ENCODE results near the gene NHLRC2.

The NHLRC2 gene

DNA sequence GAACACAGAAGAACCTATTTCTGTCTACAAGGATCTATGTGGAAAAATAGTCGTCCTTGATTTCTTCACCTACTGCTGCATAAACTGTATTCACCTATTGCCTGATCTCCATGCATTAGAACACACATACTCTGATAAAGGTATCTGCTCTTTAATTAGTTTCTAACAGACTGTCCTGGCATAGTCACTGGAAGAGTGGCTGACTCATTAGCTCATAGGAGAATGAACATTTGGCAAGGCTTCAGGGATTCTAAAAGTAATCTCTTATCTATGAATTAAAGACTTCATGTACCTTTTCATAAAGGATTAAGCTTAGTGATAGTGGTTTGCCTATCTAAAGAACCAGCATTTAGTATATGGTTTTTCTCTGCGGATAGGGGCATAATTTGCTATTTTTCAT lies 4.1 kb downstream of the NHLRC2 start:
- DNase-seq (ENCODE audit: extremely low spot score, insufficient read length, low read depth) (no peak), FAIRE-seq (no peak)

DNA sequence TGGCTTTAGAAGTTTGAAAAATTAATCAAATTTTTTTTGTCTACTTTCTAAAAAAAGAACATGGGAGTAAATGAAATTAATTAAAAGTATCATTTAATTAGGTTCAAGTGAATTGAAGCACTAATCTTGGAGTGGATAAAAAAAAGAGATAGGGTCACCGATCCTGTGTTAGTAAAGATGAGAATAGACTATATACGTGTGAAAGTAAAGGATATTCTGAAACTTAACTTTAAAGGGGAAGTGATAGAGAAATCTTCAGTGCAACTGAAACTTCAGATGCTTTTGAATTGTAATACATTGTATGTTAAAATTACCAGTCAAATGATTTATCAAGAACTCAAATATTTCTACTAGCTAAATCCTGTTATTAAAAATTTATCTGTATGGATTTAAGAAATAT lies 4.8 kb downstream of the NHLRC2 start:
- peak; percentile 78 for FAIRE-seq
- DNase-seq (ENCODE audit: extremely low spot score, insufficient read length, low read depth), result no peak

DNA sequence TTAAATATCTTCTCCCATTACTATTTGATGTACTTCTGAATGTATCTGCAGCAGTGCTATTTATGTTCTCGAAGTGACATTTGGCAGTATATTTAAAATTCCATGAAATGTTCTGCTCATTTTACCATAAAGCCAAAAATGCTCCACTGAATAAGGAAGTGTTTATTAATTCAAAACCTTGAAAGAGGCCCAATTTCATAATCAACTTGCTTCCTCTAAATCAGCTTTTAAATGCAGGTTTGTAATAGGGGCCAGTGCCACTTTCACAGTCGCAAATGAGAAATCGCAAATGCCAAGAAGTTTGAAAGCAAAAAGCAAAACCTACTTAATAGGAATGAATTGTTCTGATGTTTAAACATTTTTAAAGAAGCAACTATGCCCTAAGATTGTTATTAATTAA lies 11.4 kb downstream of the NHLRC2 start:
- FAIRE-seq (no peak), DNase-seq (ENCODE audit: extremely low spot score, insufficient read length, low read depth) (no peak)

DNA sequence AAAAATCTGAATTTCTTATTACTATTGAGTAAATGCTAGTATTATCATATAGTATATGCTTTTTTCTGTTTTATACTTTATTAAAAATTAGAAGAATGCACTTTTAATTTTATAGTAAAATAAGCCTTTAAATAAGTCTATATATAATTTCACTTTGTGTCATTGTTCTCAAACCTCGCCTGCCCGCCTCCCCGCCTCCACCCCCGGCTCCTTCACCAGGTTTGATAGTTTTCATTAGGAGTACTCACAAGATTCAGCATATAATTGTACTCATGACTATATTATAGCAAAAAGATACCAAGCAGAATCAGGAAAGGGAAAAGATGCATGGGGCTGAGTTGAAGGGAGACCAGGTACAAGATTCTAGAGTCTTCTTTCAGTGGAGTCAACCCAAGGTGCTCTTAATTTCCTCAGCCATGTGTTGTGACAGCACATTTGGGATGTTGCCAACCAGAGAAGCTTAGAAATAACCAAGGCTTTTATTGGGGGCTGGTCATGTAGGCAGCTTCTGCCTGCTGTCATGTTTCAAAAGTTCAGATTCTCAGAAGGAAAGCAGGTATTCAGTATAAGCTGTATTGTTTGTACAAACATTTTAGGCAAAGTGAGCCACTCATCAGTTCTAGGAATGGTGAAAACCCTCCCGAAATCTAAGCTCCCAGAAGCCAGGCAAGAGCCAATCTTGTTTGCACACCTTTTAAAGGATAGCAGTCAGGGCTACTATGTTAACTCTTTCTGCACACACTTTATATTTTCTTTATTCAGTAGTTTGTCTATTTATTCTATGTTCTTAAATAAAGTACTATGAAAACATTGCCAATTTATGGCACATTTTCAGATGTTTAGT lies 12.3 kb downstream of the NHLRC2 start:
- no peak for DNase-seq (ENCODE audit: extremely low spot score, insufficient read length, low read depth)
- no peak for FAIRE-seq

DNA sequence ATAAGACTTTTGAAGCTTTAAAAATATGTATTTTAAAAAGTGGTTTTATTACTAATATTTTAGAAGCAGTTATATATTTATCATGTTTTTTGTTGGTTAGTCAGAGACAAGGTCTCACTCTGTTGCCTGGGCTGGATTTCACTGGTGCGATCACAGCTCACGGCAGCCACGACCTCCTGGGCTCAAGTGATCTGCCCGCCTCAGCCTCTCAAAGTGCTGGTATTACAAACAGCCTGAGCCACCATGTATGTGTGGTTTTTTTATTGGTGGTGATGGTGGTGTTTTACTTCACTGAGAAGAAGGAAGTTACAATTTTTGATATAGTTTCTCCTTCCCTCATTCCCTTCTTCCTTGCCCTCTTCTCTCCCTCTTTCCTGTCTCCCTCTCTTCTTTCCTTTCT lies 13.4 kb downstream of the NHLRC2 start:
- DNase-seq (ENCODE audit: extremely low spot score, insufficient read length, low read depth), result no peak
- FAIRE-seq, result no peak

DNA sequence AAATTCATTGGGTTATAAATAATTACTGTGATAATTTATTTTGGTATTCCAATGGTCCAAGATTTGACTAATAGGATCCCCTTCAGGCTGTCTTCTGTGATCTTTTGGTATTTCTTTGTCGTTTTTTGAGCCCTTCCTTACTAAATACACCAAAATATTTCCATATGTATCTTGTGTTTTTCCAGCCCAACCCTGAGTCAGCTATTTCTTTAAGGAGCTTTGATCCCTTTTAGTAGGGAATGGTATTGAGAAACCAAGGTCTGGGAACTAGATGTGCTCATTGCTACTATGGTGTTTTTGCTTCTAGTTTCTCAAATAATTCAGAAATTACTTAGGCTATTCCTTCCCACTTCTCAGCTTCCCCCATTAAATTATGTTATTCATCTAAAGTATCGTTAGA lies 15.3 kb downstream of the NHLRC2 start:
- DNase-seq (ENCODE audit: extremely low spot score, insufficient read length, low read depth) (no peak), FAIRE-seq (no peak)

DNA sequence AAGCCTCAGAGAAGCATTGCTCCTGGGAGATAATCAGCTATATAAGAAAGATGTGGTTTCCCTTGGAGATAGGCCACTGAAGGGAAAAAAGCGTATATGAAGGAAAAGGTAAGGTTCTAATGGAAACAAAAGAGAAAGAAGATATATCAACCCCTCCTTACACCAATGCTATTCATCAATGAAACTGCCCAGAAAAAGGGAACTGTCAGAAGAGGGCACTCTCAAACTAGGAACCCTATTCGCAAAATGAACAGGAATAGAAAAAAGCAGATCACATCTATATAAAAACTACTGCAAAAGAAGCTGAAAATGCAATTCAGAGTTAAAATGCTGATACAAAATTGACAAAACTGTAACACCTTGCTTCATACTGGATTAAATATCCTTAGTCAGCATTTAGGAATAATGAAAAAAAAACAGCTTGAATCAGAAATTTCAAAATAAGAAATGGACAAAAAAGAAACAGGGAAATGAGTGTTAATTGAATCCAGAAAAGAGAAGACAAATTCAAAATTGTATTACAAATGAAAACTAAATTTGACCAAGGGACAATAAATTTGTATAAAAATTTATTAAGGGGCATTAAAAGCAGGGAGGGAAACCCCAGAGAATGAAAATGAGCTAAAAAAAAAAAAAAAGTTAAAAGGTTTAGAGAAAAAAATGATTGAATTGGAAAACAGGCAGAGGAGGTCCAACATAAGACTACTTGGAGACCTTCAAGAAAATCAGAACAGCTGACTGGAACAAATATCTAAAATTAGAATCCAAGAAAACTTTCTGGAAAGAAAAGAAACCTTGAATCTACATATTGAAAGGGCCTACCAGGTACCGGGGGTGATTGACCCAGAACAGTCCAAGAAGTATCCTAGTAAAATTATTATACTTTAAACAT lies 17.9 kb downstream of the NHLRC2 start:
- no peak for FAIRE-seq
- no peak for DNase-seq (ENCODE audit: extremely low spot score, insufficient read length, low read depth)

DNA sequence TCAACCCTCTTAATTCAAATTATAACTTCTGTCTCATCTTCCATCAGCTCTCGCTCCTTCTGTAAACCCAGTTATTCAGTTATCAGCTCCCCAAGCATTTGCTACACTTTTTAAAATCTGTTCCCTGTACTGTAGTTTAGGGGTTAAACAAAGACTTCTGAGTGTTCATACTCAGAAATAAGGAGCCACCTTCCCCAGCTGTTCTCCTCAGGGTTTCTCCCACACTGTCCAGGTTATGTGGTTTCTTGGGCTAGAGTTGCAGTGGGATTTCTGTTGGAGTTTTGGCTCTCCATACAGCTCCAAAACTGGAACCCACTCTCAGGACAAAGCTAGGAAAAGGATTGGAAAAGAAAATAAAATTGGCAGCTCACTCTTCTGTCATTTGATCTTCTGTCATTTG lies 20.8 kb downstream of the NHLRC2 start:
- DNase-seq (ENCODE audit: extremely low spot score, insufficient read length, low read depth), result no peak
- no peak for FAIRE-seq

DNA sequence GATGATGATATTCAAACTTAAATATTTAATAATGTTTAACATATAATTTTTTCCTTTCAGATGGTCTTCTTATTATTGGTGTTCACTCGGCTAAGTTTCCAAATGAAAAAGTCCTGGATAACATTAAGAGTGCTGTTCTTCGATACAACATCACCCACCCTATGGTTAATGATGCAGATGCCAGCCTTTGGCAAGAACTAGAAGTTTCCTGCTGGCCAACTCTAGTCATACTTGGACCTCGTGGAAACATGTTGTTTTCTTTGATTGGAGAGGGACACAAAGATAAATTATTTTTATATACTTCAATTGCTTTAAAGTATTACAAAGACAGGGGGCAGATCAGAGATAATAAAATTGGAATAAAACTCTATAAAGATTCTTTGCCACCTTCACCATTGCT lies 22.0 kb downstream of the NHLRC2 start:
- FAIRE-seq (no peak), DNase-seq (ENCODE audit: extremely low spot score, insufficient read length, low read depth) (no peak)

DNA sequence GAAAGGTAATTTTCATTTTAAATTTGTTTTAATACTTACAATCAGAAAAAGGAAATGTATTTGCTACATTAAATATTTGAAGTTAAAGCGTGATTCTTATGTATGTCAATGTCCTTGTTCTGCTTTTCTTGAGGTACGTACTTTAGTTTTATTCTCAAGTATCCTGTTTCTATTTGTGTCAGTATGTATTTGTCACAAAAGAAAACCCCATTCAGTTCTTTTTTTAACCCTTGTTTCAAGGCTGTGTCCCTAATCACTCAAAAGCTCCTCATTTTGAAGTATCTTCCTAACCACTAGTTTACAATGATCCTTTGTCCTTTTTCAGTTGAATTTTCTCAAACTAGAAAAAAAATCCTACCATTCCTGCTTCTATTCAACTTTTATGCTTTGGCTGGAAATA lies 25.2 kb downstream of the NHLRC2 start:
- FAIRE-seq (peak; percentile 76), DNase-seq (ENCODE audit: extremely low spot score, insufficient read length, low read depth) (no peak)

DNA sequence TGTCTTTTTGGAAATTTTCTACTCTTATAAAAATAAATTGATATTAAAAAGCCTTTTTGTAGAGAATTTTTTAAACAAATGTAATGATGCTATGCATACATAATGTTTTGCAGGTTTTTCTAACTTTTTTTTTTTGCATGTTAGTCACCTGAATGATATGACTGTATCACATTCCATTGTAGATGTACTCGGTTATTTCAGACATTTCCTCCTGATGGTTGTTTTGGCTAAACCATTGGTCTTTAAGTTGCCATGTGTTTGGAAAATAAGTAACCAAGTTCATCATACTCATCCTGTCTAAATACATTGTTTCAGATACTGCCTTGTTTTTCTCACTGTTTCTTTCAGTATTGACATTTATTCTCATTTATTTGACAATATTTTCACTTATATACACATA lies 25.8 kb downstream of the NHLRC2 start:
- FAIRE-seq (peak; percentile 62), DNase-seq (ENCODE audit: extremely low spot score, insufficient read length, low read depth) (no peak)

DNA sequence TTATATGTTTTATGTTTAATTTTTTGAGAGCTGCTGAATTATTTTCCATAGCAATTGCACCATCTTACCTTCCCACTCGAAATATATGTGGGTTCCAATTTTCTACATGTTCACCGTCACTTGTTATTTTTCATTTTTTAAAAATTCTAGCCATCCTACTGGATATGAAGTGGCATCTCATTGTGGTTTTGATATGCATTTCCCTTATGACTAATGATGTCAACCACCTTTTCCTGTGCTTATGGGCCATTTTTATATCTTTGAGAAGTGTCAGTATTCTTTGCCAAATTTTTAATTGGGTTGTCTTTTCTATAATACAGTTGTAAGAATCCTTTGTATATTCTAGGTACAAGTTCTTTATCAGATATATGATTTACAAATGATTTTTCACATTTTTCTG lies 27.8 kb downstream of the NHLRC2 start:
- no peak for DNase-seq (ENCODE audit: extremely low spot score, insufficient read length, low read depth)
- FAIRE-seq, result no peak

DNA sequence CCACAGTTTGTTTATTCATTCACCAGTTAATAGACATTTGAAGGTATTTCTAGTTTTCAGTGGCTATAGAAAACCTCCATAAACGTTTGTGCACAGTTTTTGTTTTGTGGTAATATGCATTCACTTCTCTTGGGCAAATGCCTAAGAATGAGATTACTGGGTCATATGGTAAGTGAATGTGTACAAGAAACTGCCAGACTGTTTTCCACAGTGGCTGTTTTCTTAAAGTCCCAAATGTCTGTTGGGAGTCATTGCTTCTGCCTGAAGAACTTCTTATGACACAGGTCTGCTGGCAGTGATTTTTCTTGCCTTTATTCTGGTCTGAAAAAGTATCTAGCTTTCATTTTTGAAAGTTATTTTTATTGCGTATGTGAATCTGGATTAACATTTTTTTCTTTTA lies 35.5 kb downstream of the NHLRC2 start:
- DNase-seq (ENCODE audit: extremely low spot score, insufficient read length, low read depth), result no peak
- FAIRE-seq, result no peak

DNA sequence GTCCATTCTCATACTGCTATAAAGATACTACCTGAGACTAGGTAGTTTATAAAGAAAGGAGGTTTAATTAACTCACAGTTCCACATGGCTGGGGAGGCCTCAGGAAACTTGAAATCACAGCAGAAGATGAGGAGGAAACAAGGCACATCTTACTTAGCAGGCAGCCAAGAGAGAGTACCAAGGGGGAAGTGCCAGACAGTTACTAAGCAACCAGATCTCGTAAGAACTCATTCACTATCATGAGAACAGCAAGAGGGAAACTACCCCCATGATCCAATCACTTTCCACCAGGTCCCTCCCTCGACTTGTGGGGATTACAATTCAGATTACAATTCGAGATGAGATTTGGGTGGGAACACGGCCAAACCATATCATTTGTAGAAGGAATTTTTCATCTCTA lies 36.3 kb downstream of the NHLRC2 start:
- FAIRE-seq (peak; percentile 35), DNase-seq (ENCODE audit: extremely low spot score, insufficient read length, low read depth) (no peak)

DNA sequence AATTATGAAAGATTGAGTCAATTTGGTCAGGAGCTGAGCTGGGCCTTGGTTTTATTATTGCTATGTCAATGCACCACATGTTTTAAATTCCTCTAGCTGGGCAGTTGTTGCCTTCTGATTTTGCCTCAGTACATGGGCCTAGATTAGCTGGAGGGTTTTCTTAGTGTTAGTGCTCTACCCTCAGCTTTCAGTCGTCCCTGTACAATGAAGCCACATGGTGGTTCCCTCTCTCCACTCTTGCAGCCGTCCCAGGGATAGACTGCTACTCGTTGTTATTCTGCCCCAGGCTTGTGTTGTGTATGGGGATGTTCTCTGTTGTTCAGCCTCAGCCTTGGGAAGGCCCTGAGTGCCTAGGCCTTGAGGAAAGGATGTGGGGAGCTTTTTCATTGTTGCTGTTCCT lies 37.0 kb downstream of the NHLRC2 start:
- FAIRE-seq, result no peak
- DNase-seq (ENCODE audit: extremely low spot score, insufficient read length, low read depth), result no peak

DNA sequence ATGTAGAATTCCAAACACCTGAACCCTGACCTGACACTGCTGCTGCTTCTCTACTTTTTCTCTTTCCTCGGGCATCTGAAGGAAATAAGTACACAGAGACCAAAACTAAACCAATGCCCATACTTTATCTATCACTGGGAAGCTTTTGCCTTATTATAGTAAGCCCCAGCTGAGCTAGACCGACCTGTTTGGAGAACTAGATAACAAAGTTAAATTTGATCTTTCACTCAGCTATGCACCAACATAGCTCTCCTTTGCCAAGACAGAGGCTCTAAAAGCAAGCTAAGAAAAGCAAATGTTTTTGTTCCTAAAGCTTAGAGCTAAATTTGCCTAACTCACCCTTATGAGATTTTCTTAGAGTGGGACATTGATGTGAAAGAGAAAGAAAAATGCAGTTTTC lies 39.1 kb downstream of the NHLRC2 start:
- DNase-seq (ENCODE audit: extremely low spot score, insufficient read length, low read depth) (no peak), FAIRE-seq (no peak)

DNA sequence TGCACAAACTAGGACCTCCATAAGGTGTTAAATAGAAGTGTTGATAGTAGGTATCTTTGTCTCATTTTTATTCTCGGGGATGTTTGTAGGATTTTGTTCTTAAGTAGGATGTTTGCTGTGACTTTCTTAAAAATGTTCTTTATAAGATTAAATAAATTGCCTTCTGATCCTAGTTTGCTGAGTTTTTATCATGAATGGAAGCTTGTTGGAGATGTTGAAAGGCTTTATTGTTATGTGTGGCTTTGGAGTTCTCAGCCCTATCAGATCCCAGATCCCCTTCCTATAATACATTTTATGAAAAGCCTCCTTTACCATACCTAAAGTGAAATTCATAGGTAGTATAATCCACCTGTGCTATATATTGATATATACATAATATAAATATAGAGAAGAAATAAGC lies 40.1 kb downstream of the NHLRC2 start:
- FAIRE-seq, result no peak
- no peak for DNase-seq (ENCODE audit: extremely low spot score, insufficient read length, low read depth)

DNA sequence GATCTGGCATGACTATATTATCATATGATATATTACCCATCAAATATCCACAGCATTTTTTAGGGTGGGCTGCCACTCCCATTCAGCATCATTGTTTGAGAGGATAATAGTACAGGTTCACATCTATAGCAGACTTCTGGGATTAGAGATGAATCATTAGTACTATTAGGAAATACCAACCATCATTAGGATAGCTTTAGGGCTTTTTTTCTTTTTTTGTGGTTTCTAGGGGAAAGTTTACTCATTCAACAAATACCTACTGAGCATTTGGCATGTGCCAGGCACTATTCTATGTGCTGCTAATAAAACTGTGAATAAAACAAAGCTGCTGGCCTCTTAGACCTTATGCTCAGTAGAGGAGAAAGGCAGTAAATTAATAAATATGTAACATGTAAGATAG lies 40.6 kb downstream of the NHLRC2 start:
- FAIRE-seq, result no peak

DNA sequence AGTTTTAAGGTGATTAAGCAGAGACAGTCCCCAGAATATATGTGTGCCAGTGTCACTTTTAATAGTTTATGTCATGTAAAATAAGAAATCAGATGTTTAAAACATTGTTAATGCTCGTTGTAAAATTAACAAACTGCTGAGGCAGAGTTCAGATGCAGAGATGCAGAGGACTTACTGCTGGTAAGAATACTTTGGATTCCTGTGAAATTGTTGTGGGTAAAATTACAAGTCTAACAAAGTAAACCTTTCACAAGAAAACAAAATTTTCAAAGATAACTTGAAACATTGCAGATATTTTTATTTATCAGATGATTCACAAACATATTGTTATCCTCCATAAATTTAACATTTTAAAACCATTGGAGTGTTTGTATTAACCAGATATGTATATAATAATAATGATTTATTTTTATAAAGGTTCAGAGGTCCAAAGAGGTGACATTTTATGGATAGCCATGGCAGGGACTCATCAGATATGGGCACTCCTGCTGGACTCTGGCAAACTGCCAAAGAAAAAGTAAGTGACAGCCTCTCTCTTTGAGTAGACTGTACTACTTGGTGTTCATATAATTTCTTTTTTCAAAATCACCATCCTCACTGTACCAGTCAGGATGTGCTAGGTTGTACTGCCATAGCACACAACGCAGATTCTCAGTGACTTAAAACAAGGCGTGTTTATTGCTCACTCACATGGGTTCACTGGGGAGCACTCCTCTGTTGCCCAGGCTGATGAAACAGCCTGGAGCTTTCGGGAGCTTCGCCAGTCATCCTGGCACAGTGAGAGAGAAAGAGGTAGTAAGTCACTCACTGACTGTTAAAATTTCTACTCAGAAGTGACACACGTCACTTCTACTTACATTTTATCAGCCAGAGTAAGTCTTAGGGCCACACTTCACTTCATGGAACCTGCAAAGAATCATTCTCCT lies 43.5 kb downstream of the NHLRC2 start:
- DNase-seq (ENCODE audit: extremely low spot score, insufficient read length, low read depth) (no peak), FAIRE-seq (no peak)

More for the DNA sequence above, 40.6 kb downstream of the NHLRC2 start:
- DNase-seq (ENCODE audit: extremely low spot score, insufficient read length, low read depth), result no peak

DNA sequence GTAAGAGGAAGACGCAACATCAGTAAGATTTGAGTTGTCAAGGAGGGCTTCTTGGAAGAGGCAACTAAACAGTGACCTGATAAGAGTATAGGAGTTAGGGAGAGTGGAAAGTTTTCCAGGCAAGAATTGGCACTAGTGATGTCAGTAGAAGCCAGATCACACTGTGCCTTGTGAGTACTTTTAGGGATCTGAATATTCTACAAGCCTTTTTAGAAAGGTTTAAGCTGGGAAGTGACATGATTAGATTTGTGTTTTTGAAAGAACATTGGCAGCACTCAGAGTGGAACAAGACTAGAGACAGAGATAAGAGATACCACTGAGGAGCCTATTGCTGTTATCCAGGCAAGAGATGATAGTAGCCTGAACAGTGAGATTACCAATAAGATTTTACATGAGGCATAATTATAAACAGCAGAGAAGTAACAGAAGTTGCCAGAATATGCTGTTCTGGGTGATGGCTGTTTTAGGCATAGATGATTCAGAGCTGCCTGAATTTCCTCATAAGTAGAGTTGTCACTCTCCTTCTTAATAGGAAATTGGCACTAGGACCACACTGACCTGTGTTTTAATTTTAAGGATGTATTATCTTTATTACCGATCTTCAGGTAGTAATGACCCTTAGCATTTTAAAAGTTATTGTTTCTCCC lies 45.6 kb downstream of the NHLRC2 start:
- no peak for DNase-seq (ENCODE audit: extremely low spot score, insufficient read length, low read depth)
- no peak for FAIRE-seq
